SIG-M5 (cell line): ENCODE data around the gene TYSND1.
"Not testable (repeated sequence)": the region's sequence is repeated elsewhere in the genome, so short reads cannot be mapped to it uniquely, and the experiment has no call there.

ENCODE experiments used
- DNase-seq: peaks from one replicate; lab custom pipeline; 2025; lab: John Stamatoyannopoulos, UW

TYSND1 gene

GRCh38 chr10:70132098-70133029, 14.1 kb downstream of the TYSND1 start, which contains the start of gene AIFM2:
AIFM2 (minus strand) TSS chr10:70132825; CDS start chr10:70124084, 8,741 bp downstream.
- DNase-seq, result no peak

- DNase-seq, result no peak
These were observed 15.0 kb downstream of the TYSND1 start for GRCh38 chr10:70131560-70131937.

GRCh38 chr10:70130878-70131559, 15.5 kb downstream of the TYSND1 start:
- no peak for DNase-seq

- no peak for DNase-seq
These were observed 19.7 kb downstream of the TYSND1 start for GRCh38 chr10:70126700-70127395.

GRCh38 chr10:70125918-70126552, 20.5 kb downstream of the TYSND1 start:
- DNase-seq, result no peak

GRCh38 chr10:70124918-70125317, 21.6 kb downstream of the TYSND1 start:
- no peak for DNase-seq

GRCh38 chr10:70124415-70124814, 22.1 kb downstream of the TYSND1 start:
- no peak for DNase-seq

GRCh38 chr10:70123817-70124216, 22.7 kb downstream of the TYSND1 start:
- DNase-seq, result no peak

- DNase-seq, result not testable (repeated sequence)
These were observed 23.3 kb downstream of the TYSND1 start for GRCh38 chr10:70123166-70123565.

- no peak for DNase-seq
These were observed 23.8 kb downstream of the TYSND1 start for GRCh38 chr10:70122742-70123141.

GRCh38 chr10:70121281-70121949, 25.1 kb downstream of the TYSND1 start:
- DNase-seq, result no peak

GRCh38 chr10:70120417-70120816, 26.1 kb downstream of the TYSND1 start:
- DNase-seq, result no peak

- no peak for DNase-seq
These were observed 26.9 kb downstream of the TYSND1 start for GRCh38 chr10:70119623-70120022.

GRCh38 chr10:70119197-70119596, 27.3 kb downstream of the TYSND1 start:
- no peak for DNase-seq

GRCh38 chr10:70118196-70118595, 28.3 kb downstream of the TYSND1 start:
- DNase-seq, result no peak

- DNase-seq, result no peak
These were observed 28.9 kb downstream of the TYSND1 start for GRCh38 chr10:70117646-70118045.

GRCh38 chr10:70115948-70116682, 30.4 kb downstream of the TYSND1 start:
- DNase-seq, result no peak

GRCh38 chr10:70114902-70115301, 31.6 kb downstream of the TYSND1 start:
- DNase-seq, result no peak

- DNase-seq, result no peak
These were observed 34.4 kb downstream of the TYSND1 start for GRCh38 chr10:70112071-70112470.

- no peak for DNase-seq
These were observed 35.0 kb downstream of the TYSND1 start for GRCh38 chr10:70111496-70111895.
